ENCODE results near the gene PLEKHH1.

PLEKHH1 gene

DNA sequence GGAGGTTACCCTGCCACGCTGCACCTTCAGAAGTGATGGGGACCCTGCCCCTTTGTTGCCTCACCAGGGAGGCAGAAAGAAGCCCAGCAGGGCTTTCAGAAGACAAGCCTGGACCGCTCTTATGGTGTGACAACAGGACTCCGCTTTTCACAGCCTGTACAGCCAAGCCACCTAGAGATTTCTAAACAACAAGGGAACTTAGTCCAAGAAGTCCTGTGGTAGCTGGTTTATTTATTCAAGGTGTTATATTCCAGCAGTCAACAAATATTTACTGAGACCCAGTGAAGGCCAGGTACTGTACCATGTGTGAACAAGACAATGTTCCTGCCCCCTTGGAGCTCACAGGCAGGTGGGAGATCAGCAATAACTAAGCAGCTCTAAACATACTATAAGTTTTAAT lies 40.6 kb upstream of the PLEKHH1 start:
- Histone ChIP-seq H3K27me3 (ENCODE audit: insufficient read depth, low read length) (0 out of 2 replicates have a peak, but pooled peaks cover 9% of the 10 kb centered on the region), H2AFZ (ENCODE audit: low read length, unreplicated experiment) (no peak overlapping the region), H3K79me2 (ENCODE audit: control insufficient read depth, insufficient read depth, low read length, unreplicated experiment) (no peaks in the 10 kb centered on the region), H3K4me3 (ENCODE audit: low read depth, low read length) (no peak overlapping the region), H3K36me3 (ENCODE audit: insufficient read depth, low read length) (no peaks in the 10 kb centered on the region; the same call in 1 of the 2 replicates), H3K4me1 (ENCODE audit: control insufficient read depth, insufficient read depth, low read length, unreplicated experiment) (peaks cover 9% of the 10 kb centered on the region), H3K27ac (ENCODE audit: low read depth, low read length) (no peak overlapping the region)

DNA sequence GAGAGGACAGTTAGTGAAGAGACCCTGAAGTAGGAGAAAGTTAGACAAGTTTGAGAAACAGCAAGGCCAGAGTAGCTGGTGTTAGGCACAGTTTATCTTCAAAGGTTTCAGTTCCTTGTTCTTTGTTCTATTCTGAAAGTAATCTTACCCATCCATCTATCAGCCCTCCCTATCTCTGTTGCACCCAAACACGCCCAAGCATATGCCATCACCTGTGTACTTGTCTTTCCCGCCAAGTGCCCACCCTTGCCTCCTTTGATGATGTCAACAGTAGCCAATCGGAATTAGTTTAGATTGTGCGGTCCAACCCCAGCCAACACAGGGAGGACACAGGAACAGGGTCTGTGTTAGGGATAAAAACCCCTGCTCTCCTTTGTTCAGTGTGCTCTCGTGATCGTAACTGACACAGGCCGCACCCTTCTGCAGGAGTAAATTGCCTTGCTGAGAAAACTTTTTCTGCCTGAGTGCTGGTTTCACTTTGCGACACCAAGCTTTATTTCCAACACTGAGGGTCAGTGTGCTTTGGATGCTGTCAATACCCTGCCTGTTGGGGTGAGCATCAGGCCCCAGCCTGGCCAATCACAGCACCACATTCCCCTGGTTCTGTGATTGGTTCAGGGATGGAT lies 39.9 kb upstream of the PLEKHH1 start:
- 0 out of 2 replicates have a peak, but pooled peaks cover 9% of the 10 kb centered on the region for H3K27me3 ChIP-seq (ENCODE audit: insufficient read depth, low read length)
- peaks cover 8% of the 10 kb centered on the region for H3K4me1 ChIP-seq (ENCODE audit: control insufficient read depth, insufficient read depth, low read length, unreplicated experiment)
- H3K79me2 ChIP-seq (ENCODE audit: control insufficient read depth, insufficient read depth, low read length, unreplicated experiment), result no peaks in the 10 kb centered on the region
- H3K4me3 ChIP-seq (ENCODE audit: low read depth, low read length), result no peak overlapping the region
- no peak overlapping the region for H2AFZ ChIP-seq (ENCODE audit: low read length, unreplicated experiment)
- no peaks in the 10 kb centered on the region; the same call in 1 of the 2 replicates for H3K36me3 ChIP-seq (ENCODE audit: insufficient read depth, low read length)
- H3K27ac ChIP-seq (ENCODE audit: low read depth, low read length), result no peak overlapping the region

DNA sequence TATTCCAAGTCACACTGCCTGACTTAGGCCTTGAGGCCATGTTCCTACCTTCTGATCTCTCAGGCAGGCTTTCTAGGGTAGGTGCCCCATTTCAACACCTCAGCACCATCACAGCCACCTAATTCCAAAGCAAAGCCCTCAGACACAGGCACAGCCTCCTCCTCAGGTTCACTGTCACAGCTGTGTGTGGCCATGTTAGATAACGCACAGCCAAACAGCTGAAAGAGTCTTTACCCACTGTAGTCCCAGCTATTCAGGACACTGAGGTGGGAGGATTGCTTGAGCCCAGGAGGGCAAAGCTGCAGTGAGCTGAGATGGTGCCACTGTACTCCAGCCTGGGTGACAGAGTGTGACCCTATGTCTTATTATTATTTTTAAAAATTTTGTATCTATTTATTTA lies 37.3 kb upstream of the PLEKHH1 start:
- Histone ChIP-seq H3K79me2 (ENCODE audit: control insufficient read depth, insufficient read depth, low read length, unreplicated experiment) (no peaks in the 10 kb centered on the region), H3K36me3 (ENCODE audit: insufficient read depth, low read length) (no peaks in the 10 kb centered on the region; the same call in 1 of the 2 replicates), H3K27me3 (ENCODE audit: insufficient read depth, low read length) (0 out of 2 replicates have a peak, but pooled peaks cover 9% of the 10 kb centered on the region), H2AFZ (ENCODE audit: low read length, unreplicated experiment) (no peak overlapping the region), H3K4me1 (ENCODE audit: control insufficient read depth, insufficient read depth, low read length, unreplicated experiment) (no peaks in the 10 kb centered on the region), H3K27ac (ENCODE audit: low read depth, low read length) (no peak overlapping the region), H3K4me3 (ENCODE audit: low read depth, low read length) (no peak overlapping the region)

DNA sequence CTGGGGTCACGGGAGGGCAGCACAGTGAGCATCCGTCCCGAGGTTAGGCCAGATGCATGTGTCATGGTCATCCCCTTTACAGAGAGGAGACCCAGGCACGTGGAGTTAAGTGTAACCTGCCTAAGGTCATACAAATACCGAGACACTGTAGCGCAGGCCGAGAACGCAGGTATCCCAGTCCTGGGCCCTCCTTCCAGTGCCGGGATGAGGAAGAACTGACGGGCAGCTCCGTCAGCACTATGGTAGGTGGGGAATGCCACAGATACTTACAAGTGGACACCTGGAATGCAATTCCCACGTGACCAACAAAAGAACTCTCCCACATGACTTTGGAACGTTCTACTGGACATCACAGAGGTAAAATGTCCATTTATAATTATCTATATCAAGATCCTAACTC lies 35.9 kb upstream of the PLEKHH1 start:
- no peaks in the 10 kb centered on the region for H3K27me3 ChIP-seq (ENCODE audit: insufficient read depth, low read length)
- no peak overlapping the region for H2AFZ ChIP-seq (ENCODE audit: low read length, unreplicated experiment)
- no peaks in the 10 kb centered on the region for H3K79me2 ChIP-seq (ENCODE audit: control insufficient read depth, insufficient read depth, low read length, unreplicated experiment)
- no peaks in the 10 kb centered on the region; the same call in 1 of the 2 replicates for H3K36me3 ChIP-seq (ENCODE audit: insufficient read depth, low read length)
- no peak overlapping the region for H3K4me3 ChIP-seq (ENCODE audit: low read depth, low read length)
- H3K27ac ChIP-seq (ENCODE audit: low read depth, low read length), result no peak overlapping the region
- no peaks in the 10 kb centered on the region for H3K4me1 ChIP-seq (ENCODE audit: control insufficient read depth, insufficient read depth, low read length, unreplicated experiment)

- Histone ChIP-seq H3K4me3 (ENCODE audit: low read depth, low read length) (no peak overlapping the region), H3K4me1 (ENCODE audit: control insufficient read depth, insufficient read depth, low read length, unreplicated experiment) (no peaks in the 10 kb centered on the region), H3K27ac (ENCODE audit: low read depth, low read length) (no peak overlapping the region), H3K36me3 (ENCODE audit: insufficient read depth, low read length) (no peaks in the 10 kb centered on the region; the same call in 1 of the 2 replicates), H3K79me2 (ENCODE audit: control insufficient read depth, insufficient read depth, low read length, unreplicated experiment) (no peaks in the 10 kb centered on the region), H3K27me3 (ENCODE audit: insufficient read depth, low read length) (no peaks in the 10 kb centered on the region), H2AFZ (ENCODE audit: low read length, unreplicated experiment) (no peak overlapping the region)
Observed at GRCh38 chr14:67497716-67498115, 35.4 kb upstream of the PLEKHH1 start.

DNA sequence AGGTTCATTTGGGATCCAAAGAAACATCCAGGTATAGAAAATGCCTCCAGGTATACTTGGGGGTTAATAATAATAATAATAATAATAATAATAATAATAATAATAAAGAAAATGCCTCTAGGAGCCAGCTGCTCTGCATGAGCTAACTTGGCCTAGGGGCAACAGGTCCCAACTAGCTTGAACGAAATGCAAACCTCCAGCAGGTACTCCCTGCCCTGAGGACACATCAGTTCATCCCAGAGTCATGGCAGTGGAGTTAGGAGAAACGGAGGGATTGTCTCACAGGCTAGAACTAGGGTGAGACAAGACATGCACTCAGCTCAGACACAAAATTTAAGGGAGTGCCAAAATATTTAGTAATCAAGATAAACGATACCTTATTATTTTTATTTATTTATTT lies 32.1 kb upstream of the PLEKHH1 start:
- no peak overlapping the region for H2AFZ ChIP-seq (ENCODE audit: low read length, unreplicated experiment)
- H3K79me2 ChIP-seq (ENCODE audit: control insufficient read depth, insufficient read depth, low read length, unreplicated experiment), result no peaks in the 10 kb centered on the region

GRCh38 chr14:67501670-67502069 lies 31.4 kb upstream of the PLEKHH1 start:
- Histone ChIP-seq H3K27ac (ENCODE audit: low read depth, low read length) (no peak overlapping the region), H3K4me1 (ENCODE audit: control insufficient read depth, insufficient read depth, low read length, unreplicated experiment) (no peaks in the 10 kb centered on the region), H2AFZ (ENCODE audit: low read length, unreplicated experiment) (no peak overlapping the region), H3K79me2 (ENCODE audit: control insufficient read depth, insufficient read depth, low read length, unreplicated experiment) (no peaks in the 10 kb centered on the region), H3K27me3 (ENCODE audit: insufficient read depth, low read length) (no peaks in the 10 kb centered on the region), H3K4me3 (ENCODE audit: low read depth, low read length) (no peak overlapping the region), H3K36me3 (ENCODE audit: insufficient read depth, low read length) (no peaks in the 10 kb centered on the region)

More for the DNA sequence above, 32.1 kb upstream of the PLEKHH1 start:
- Histone ChIP-seq H3K27me3 (ENCODE audit: insufficient read depth, low read length) (no peaks in the 10 kb centered on the region), H3K36me3 (ENCODE audit: insufficient read depth, low read length) (no peaks in the 10 kb centered on the region), H3K4me3 (ENCODE audit: low read depth, low read length) (no peak overlapping the region), H3K4me1 (ENCODE audit: control insufficient read depth, insufficient read depth, low read length, unreplicated experiment) (no peaks in the 10 kb centered on the region), H3K27ac (ENCODE audit: low read depth, low read length) (no peak overlapping the region)

- Histone ChIP-seq H3K27me3 (ENCODE audit: insufficient read depth, low read length) (no peaks in the 10 kb centered on the region), H3K4me1 (ENCODE audit: control insufficient read depth, insufficient read depth, low read length, unreplicated experiment) (no peaks in the 10 kb centered on the region), H3K4me3 (ENCODE audit: low read depth, low read length) (no peak overlapping the region), H3K79me2 (ENCODE audit: control insufficient read depth, insufficient read depth, low read length, unreplicated experiment) (no peaks in the 10 kb centered on the region), H2AFZ (ENCODE audit: low read length, unreplicated experiment) (no peak overlapping the region), H3K36me3 (ENCODE audit: insufficient read depth, low read length) (no peaks in the 10 kb centered on the region), H3K27ac (ENCODE audit: low read depth, low read length) (no peak overlapping the region)
Observed at GRCh38 chr14:67502867-67503266, 30.2 kb upstream of the PLEKHH1 start.

GRCh38 chr14:67503331-67503730 lies 29.8 kb upstream of the PLEKHH1 start:
- Histone ChIP-seq H3K79me2 (ENCODE audit: control insufficient read depth, insufficient read depth, low read length, unreplicated experiment) (no peaks in the 10 kb centered on the region), H3K27ac (ENCODE audit: low read depth, low read length) (no peak overlapping the region), H3K36me3 (ENCODE audit: insufficient read depth, low read length) (no peaks in the 10 kb centered on the region), H3K4me3 (ENCODE audit: low read depth, low read length) (no peak overlapping the region), H2AFZ (ENCODE audit: low read length, unreplicated experiment) (no peak overlapping the region), H3K4me1 (ENCODE audit: control insufficient read depth, insufficient read depth, low read length, unreplicated experiment) (no peaks in the 10 kb centered on the region), H3K27me3 (ENCODE audit: insufficient read depth, low read length) (no peaks in the 10 kb centered on the region)

DNA sequence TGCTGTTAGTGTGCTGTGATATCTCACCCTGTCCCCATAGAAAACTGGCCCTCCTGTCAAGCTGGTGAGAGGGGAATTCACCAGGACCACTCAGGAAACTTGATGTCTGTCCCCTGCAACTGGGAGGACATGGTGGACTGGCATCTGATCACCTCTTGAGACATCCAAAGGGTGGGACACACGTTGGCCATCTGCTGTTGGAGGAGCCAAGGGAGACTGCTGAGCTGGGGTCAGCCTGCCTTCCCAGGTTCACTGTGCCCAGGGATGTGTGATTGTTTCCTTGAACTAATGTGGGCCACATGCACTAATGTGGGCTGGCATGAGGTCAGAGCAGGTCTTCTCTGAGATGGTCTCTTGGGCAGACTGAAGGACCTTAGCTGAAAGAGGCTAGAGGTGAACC lies 27.8 kb upstream of the PLEKHH1 start:
- H2AFZ ChIP-seq (ENCODE audit: low read length, unreplicated experiment), result no peak overlapping the region
- H3K36me3 ChIP-seq (ENCODE audit: insufficient read depth, low read length), result no peaks in the 10 kb centered on the region
- no peak overlapping the region for H3K4me3 ChIP-seq (ENCODE audit: low read depth, low read length)
- peaks cover 3% of the 10 kb centered on the region for H3K4me1 ChIP-seq (ENCODE audit: control insufficient read depth, insufficient read depth, low read length, unreplicated experiment)
- H3K27ac ChIP-seq (ENCODE audit: low read depth, low read length), result no peak overlapping the region
- no peaks in the 10 kb centered on the region for H3K79me2 ChIP-seq (ENCODE audit: control insufficient read depth, insufficient read depth, low read length, unreplicated experiment)
- H3K27me3 ChIP-seq (ENCODE audit: insufficient read depth, low read length), result no peaks in the 10 kb centered on the region

DNA sequence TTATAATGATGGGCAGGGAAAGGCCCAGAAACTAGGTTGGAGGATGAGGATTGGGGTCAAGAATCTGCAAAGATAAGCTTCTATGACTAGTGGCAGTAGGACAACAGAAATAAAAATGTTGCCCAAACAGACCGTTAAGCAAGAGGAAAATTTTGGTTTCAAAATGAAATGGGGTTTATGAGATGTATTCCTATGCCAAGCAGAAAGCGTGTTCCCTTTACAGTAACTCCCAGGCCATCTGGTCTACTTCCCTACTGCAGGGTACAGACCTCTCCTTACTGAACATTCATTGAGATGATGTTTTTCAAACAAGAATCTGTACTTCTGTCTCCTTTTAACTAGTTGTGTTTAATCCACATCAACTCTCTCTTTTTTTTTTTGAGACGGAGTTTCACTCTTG lies 24.1 kb upstream of the PLEKHH1 start:
- no peak overlapping the region for H3K27ac ChIP-seq (ENCODE audit: low read depth, low read length)
- no peaks in the 10 kb centered on the region for H3K79me2 ChIP-seq (ENCODE audit: control insufficient read depth, insufficient read depth, low read length, unreplicated experiment)
- H3K36me3 ChIP-seq (ENCODE audit: insufficient read depth, low read length), result no peaks in the 10 kb centered on the region
- H3K4me3 ChIP-seq (ENCODE audit: low read depth, low read length), result no peak overlapping the region
- no peaks in the 10 kb centered on the region for H3K27me3 ChIP-seq (ENCODE audit: insufficient read depth, low read length)
- no peak overlapping the region for H2AFZ ChIP-seq (ENCODE audit: low read length, unreplicated experiment)
- peaks cover 8% of the 10 kb centered on the region for H3K4me1 ChIP-seq (ENCODE audit: control insufficient read depth, insufficient read depth, low read length, unreplicated experiment)

All from ACC112 (cell line).